RWPE2 (cell line): ENCODE measurements around the gene SEPHS2.

Experiments
- ATAC-seq: fragments of 200-7000 bp; cut with Tn5 transposase; 3 replicates; pipeline ENCODE4 v1.9.1; 2021; ENCODE audit warnings: low read depth
- DNase-seq: peaks from one replicate; pipeline ENCODE4 v3.0.0-alpha.2; 2020; ENCODE audit warnings: low spot score
- H3K27ac ChIP-seq: fragments of 450-650 bp; 2 replicates; pipeline ENCODE4 v1.5.1; 2017; ENCODE audit warnings: mild to moderate bottlenecking; ENCODE audit not compliant: poor library complexity, severe bottlenecking
- H3K27me3 ChIP-seq: fragments of 250-450 bp; sonication (Bioruptor Pico); 2 replicates; pipeline ENCODE4 v1.5.1; 2021; ENCODE audit warnings: mild to moderate bottlenecking, moderate library complexity; ENCODE audit not compliant: insufficient read depth, poor library complexity, severe bottlenecking
- H3K36me3 ChIP-seq: fragments of 250-450 bp; sonication (Bioruptor Pico); 2 replicates; pipeline ENCODE4 v1.5.1; 2020; ENCODE audit warnings: low read depth, mild to moderate bottlenecking, moderate library complexity
- H3K4me1 ChIP-seq: fragments of 250-450 bp; sonication (Bioruptor Pico); 2 replicates; pipeline ENCODE4 v1.5.1; 2021; ENCODE audit warnings: mild to moderate bottlenecking, moderate library complexity; ENCODE audit not compliant: insufficient read depth, poor library complexity, severe bottlenecking
- H3K4me3 ChIP-seq: fragments of 250-450 bp; sonication (Bioruptor Pico); 2 replicates; pipeline ENCODE4 v1.5.1; 2021; ENCODE audit warnings: mild to moderate bottlenecking, moderate library complexity; ENCODE audit not compliant: severe bottlenecking
- H3K9me3 ChIP-seq: fragments of 250-450 bp; sonication (Bioruptor Pico); 2 replicates; pipeline ENCODE4 v1.5.1; 2021; ENCODE audit warnings: mild to moderate bottlenecking, moderate library complexity; ENCODE audit not compliant: severe bottlenecking
- TF ChIP-seq, protein P1 (sequence below): fragments of 450-650 bp; IDR thresholded peaks from one replicate; pipeline ENCODE4 v1.5.1; 2017; ENCODE audit warnings: mild to moderate bottlenecking, moderate library complexity; ENCODE audit not compliant: poor library complexity, severe bottlenecking

The SEPHS2 gene

DNA sequence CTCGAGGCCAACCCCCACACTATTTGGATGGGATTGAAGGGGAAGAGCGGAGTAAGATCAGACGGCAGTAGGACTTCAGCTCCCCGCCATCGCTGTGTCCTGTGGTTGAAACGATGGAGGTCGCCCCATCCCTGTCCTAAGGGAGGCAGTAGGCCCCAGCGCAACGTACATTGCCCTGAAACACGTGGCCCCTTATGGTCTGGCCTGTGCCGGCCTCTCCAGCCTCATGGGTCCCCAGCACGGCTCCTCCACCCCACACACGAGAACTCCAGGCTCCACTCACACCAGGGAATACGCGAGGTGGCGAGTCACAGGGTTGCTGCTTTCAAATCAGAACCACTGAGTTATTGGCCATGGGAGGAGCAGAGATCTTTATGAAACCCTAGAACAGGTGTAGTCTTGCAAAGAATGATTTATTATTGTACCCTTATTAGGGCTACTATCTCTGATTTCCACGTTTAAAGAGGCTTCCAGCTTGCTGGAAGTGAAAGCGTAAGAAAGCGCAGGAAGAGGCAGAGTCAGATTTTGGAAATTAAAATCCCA, 15.2 kb downstream of the SEPHS2 start:
- TF ChIP-seq, protein P1, sequence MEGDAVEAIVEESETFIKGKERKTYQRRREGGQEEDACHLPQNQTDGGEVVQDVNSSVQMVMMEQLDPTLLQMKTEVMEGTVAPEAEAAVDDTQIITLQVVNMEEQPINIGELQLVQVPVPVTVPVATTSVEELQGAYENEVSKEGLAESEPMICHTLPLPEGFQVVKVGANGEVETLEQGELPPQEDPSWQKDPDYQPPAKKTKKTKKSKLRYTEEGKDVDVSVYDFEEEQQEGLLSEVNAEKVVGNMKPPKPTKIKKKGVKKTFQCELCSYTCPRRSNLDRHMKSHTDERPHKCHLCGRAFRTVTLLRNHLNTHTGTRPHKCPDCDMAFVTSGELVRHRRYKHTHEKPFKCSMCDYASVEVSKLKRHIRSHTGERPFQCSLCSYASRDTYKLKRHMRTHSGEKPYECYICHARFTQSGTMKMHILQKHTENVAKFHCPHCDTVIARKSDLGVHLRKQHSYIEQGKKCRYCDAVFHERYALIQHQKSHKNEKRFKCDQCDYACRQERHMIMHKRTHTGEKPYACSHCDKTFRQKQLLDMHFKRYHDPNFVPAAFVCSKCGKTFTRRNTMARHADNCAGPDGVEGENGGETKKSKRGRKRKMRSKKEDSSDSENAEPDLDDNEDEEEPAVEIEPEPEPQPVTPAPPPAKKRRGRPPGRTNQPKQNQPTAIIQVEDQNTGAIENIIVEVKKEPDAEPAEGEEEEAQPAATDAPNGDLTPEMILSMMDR, result peak; percentile 74
- peaks cover 5% of the 10 kb centered on the region for H3K4me1 ChIP-seq
- no peaks in the 10 kb centered on the region for H3K27me3 ChIP-seq
- H3K9me3 ChIP-seq, result no peaks in the 10 kb centered on the region
- peaks cover 22% of the 10 kb centered on the region for H3K36me3 ChIP-seq
- ATAC-seq, result peak; percentile 4; the same call in 2 of the 3 replicates
- no peak overlapping the region for H3K27ac ChIP-seq
- H3K4me3 ChIP-seq, result no peak overlapping the region
- no peak for DNase-seq

- Histone ChIP-seq H3K27ac (peak within 1 kb of the TSS; percentile 50), H3K9me3 (no peaks in the 10 kb centered on the region), H3K4me3 (peak within 1 kb of the TSS; percentile 66), H3K36me3 (peaks cover 28% of the 10 kb centered on the region), H3K27me3 (no peaks in the 10 kb centered on the region), H3K4me1 (peaks cover 5% of the 10 kb centered on the region)
- peak; percentile 98 for DNase-seq
- TF ChIP-seq, protein P1, result peak; percentile 96
- peak; percentile 99 for ATAC-seq
These were observed 15.8 kb downstream of the SEPHS2 start, which contains the start of gene DCTPP1 for GRCh38 chr16:30429678-30430427. Gene DCTPP1, minus strand, starts transcription at chr16:30430030. Its CDS starts 50 bp downstream, at chr16:30429980.

GRCh38 chr16:30429418-30429677, 16.3 kb downstream of the SEPHS2 start:
- TF ChIP-seq, protein P1, result no peak
- peak; percentile 33; the same call in 2 of the 3 replicates for ATAC-seq

GRCh38 chr16:30428055-30428454, 17.6 kb downstream of the SEPHS2 start:
- TF ChIP-seq, protein P1, result no peak
- peaks cover 42% of the 10 kb centered on the region for H3K36me3 ChIP-seq
- DNase-seq (no peak), ATAC-seq (no peak)
- no peak overlapping the region for H3K4me3 ChIP-seq
- H3K4me1 ChIP-seq, result peaks cover 5% of the 10 kb centered on the region
- no peak overlapping the region for H3K27ac ChIP-seq
- no peaks in the 10 kb centered on the region for H3K27me3 ChIP-seq
- no peaks in the 10 kb centered on the region for H3K9me3 ChIP-seq

More at GRCh38 chr16:30429418-30429677, 16.3 kb downstream of the SEPHS2 start:
- Histone ChIP-seq H3K27me3 (no peaks in the 10 kb centered on the region), H3K36me3 (peaks cover 31% of the 10 kb centered on the region), H3K4me3 (peak overlapping the region; percentile 66), H3K27ac (peak overlapping the region; percentile 50), H3K9me3 (no peaks in the 10 kb centered on the region), H3K4me1 (peaks cover 5% of the 10 kb centered on the region)
- DNase-seq, result no peak

- no peak for ATAC-seq
- TF ChIP-seq, protein P1, result no peak
- no peak overlapping the region for H3K27ac ChIP-seq
These were observed 24.7 kb downstream of the SEPHS2 start for GRCh38 chr16:30421010-30421409.

More at GRCh38 chr16:30421010-30421409, 24.7 kb downstream of the SEPHS2 start:
- no peak overlapping the region for H3K4me3 ChIP-seq
- H3K4me1 ChIP-seq, result no peaks in the 10 kb centered on the region
- no peaks in the 10 kb centered on the region for H3K27me3 ChIP-seq
- no peak for DNase-seq
- peaks cover 36% of the 10 kb centered on the region for H3K36me3 ChIP-seq
- H3K9me3 ChIP-seq, result no peaks in the 10 kb centered on the region
